Measurements from ENCODE around the gene TRMT2B. TPM values are rescaled to one million over a fixed set of nuclear protein-coding genes. Genes with fewer than 3 reads are reported as not detected.
"Not testable (repeated sequence)": the region's sequence is repeated elsewhere in the genome, so short reads cannot be mapped to it uniquely, and the experiment has no call there.

TRMT2B gene
- polyA plus RNA-seq, 1 donor from 2014 or later, result 6.8 TPM

DNA sequence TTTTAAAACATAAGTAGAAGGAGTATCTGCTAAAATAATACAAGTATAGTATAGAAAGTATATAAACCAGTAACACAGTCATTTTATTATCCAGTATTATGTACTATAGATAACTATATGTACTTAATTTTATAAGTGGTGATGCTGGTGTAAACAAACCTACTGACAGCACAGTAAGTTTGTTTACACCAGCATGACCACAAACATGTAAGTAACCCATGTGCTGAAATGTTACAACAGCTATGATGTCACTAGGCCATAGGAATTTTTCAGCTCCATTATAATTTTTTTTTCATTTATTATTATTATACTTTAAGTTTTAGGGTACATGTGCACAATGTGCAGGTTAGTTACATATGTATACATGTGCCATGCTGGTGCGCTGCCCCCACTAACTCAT lies 39.9 kb downstream of the TRMT2B start:
- H3K4me3 ChIP-seq (ENCODE audit: low read length); H3K36me3 ChIP-seq (ENCODE audit: insufficient read depth, low read length); H3K27me3 ChIP-seq (ENCODE audit: insufficient read depth, low read depth, low read length): not testable (repeated sequence)

GRCh38 chrX:101009090-101009489 lies 42.8 kb downstream of the TRMT2B start:
- Histone ChIP-seq H3K9me2 (ENCODE audit: insufficient read depth, low read length) (no peaks in the 10 kb centered on the region), H3K4me3 (ENCODE audit: low read length) (no peak overlapping the region), H3F3A (ENCODE audit: insufficient read depth, low read length, poor library complexity, severe bottlenecking) (no peaks in the 10 kb centered on the region), H4K20me1 (ENCODE audit: insufficient read depth) (no peaks in the 10 kb centered on the region), H3K79me2 (replicated peaks; ENCODE audit: insufficient read depth, low read length) (no peaks in the 10 kb centered on the region), H3K9me3 (ENCODE audit: low read length) (no peaks in the 10 kb centered on the region), H3K36me3 (ENCODE audit: insufficient read depth, low read length) (no peaks in the 10 kb centered on the region), H2AFZ (ENCODE audit: low read depth, low read length) (no peak overlapping the region), H3K9ac (ENCODE audit: low read length) (no peak overlapping the region), H3K27ac (ENCODE audit: low read length) (no peak overlapping the region), H3K4me2 (ENCODE audit: low read length) (no peak overlapping the region), H3K27me3 (ENCODE audit: insufficient read depth, low read depth, low read length) (no peaks in the 10 kb centered on the region)
- TF ChIP-seq EP300 (conservative IDR thresholded peaks at IDR 0.05; ENCODE audit: poor library complexity, severe bottlenecking) (no peak), POLR2AphosphoS5 (IDR thresholded peaks at IDR 0.05) (no peak), SMC3 (conservative IDR thresholded peaks at IDR 0.05; ENCODE audit: poor library complexity) (no peak), TAF1 (IDR thresholded peaks at IDR 0.05; ENCODE audit: low read depth) (no peak), MXI1 (conservative IDR thresholded peaks at IDR 0.05; ENCODE audit: poor library complexity, severe bottlenecking) (no peak), EZH2 (IDR thresholded peaks at IDR 0.05; ENCODE audit: borderline replicate concordance, insufficient read depth, low read length, poor library complexity, severe bottlenecking) (no peak), RAD21 (conservative IDR thresholded peaks at IDR 0.05) (no peak)

More for the DNA sequence above, 39.9 kb downstream of the TRMT2B start:
- not testable (repeated sequence) for H4K20me1 ChIP-seq (ENCODE audit: insufficient read depth); H3K27ac ChIP-seq (ENCODE audit: low read length); H3K79me2 ChIP-seq (replicated peaks; ENCODE audit: insufficient read depth, low read length); H3K9me2 ChIP-seq (ENCODE audit: insufficient read depth, low read length); H3F3A ChIP-seq (ENCODE audit: insufficient read depth, low read length, poor library complexity, severe bottlenecking); H3K9me3 ChIP-seq (ENCODE audit: low read length); H3K9ac ChIP-seq (ENCODE audit: low read length); H2AFZ ChIP-seq (ENCODE audit: low read depth, low read length); H3K4me2 ChIP-seq (ENCODE audit: low read length)

DNA sequence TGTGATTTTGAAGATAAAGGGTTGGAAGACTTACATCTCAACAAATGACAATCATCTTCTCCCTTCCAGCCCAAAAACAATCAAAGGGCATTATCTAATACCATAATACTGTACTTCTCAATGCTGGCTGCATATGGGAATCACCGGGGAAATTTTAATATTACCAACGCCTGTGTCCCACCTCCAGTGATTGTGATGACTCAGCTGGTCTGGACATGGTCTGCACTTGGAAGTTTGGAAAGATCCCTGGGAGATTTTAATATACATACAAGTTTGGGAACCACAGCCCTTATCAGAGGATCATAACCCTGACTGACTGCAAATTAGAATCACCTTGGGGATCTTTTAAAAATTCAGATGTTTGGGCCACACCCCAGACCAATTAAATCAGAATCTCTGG lies 52.5 kb downstream of the TRMT2B start:
- Histone ChIP-seq H4K20me1 (ENCODE audit: insufficient read depth) (no peaks in the 10 kb centered on the region), H3K9me2 (ENCODE audit: insufficient read depth, low read length) (no peaks in the 10 kb centered on the region), H3K36me3 (ENCODE audit: insufficient read depth, low read length) (no peaks in the 10 kb centered on the region), H3K9me3 (ENCODE audit: low read length) (no peaks in the 10 kb centered on the region), H3K4me2 (ENCODE audit: low read length) (no peak overlapping the region), H3K9ac (ENCODE audit: low read length) (no peak overlapping the region), H2AFZ (ENCODE audit: low read depth, low read length) (no peak overlapping the region), H3F3A (ENCODE audit: insufficient read depth, low read length, poor library complexity, severe bottlenecking) (no peaks in the 10 kb centered on the region), H3K79me2 (replicated peaks; ENCODE audit: insufficient read depth, low read length) (no peaks in the 10 kb centered on the region), H3K27me3 (ENCODE audit: insufficient read depth, low read depth, low read length) (no peaks in the 10 kb centered on the region), H3K4me3 (ENCODE audit: low read length) (no peak overlapping the region), H3K27ac (ENCODE audit: low read length) (no peak overlapping the region)
- no peak for TF ChIP-seq EP300 (conservative IDR thresholded peaks at IDR 0.05; ENCODE audit: poor library complexity, severe bottlenecking)
- no peak for TF ChIP-seq SMC3 (conservative IDR thresholded peaks at IDR 0.05; ENCODE audit: poor library complexity)
- no peak for TF ChIP-seq TAF1 (IDR thresholded peaks at IDR 0.05; ENCODE audit: low read depth)
- TF ChIP-seq CTCF (IDR thresholded peaks at IDR 0.05; ENCODE audit: poor library complexity, severe bottlenecking), result no peak
- no peak for TF ChIP-seq RAD21 (conservative IDR thresholded peaks at IDR 0.05)
- no peak for TF ChIP-seq REST (IDR thresholded peaks at IDR 0.05; ENCODE audit: borderline replicate concordance)
- TF ChIP-seq POLR2AphosphoS5 (IDR thresholded peaks at IDR 0.05), result no peak
- TF ChIP-seq EZH2 (IDR thresholded peaks at IDR 0.05; ENCODE audit: borderline replicate concordance, insufficient read depth, low read length, poor library complexity, severe bottlenecking), result no peak
- no peak for TF ChIP-seq MXI1 (conservative IDR thresholded peaks at IDR 0.05; ENCODE audit: poor library complexity, severe bottlenecking)

All from neural cell (in vitro differentiated cells).